ENCODE results near the gene SERPINA4.
"Not testable (repeated sequence)": the region's sequence is repeated elsewhere in the genome, so short reads cannot be mapped to it uniquely, and the experiment has no call there.

SERPINA4 gene

GRCh38 chr14:94571950-94572349, 10.7 kb downstream of the SERPINA4 start:
- no peaks in the 10 kb centered on the region for H3K36me3 ChIP-seq (ENCODE audit: control insufficient read depth, insufficient read depth, low read length)
- TF ChIP-seq CTCF (IDR thresholded peaks at IDR 0.05; ENCODE audit: insufficient read depth, low read length, poor library complexity, severe bottlenecking) = no peak
- no peak overlapping the region for H3K4me3 ChIP-seq (replicated peaks; ENCODE audit: low read depth, low read length)
- DNase-seq (ENCODE audit: extremely low read depth, insufficient read length) = no peak
- H3K27me3 ChIP-seq (replicated peaks; ENCODE audit: control insufficient read depth, insufficient read depth, low read length) = peaks cover 2% of the 10 kb centered on the region

GRCh38 chr14:94572637-94573303, 11.5 kb downstream of the SERPINA4 start:
- no peak for TF ChIP-seq CTCF (IDR thresholded peaks at IDR 0.05; ENCODE audit: insufficient read depth, low read length, poor library complexity, severe bottlenecking)
- no peaks in the 10 kb centered on the region for H3K36me3 ChIP-seq (ENCODE audit: control insufficient read depth, insufficient read depth, low read length)
- peaks cover 2% of the 10 kb centered on the region for H3K27me3 ChIP-seq (replicated peaks; ENCODE audit: control insufficient read depth, insufficient read depth, low read length)
- no peak for DNase-seq (ENCODE audit: extremely low read depth, insufficient read length)
- no peak overlapping the region for H3K4me3 ChIP-seq (replicated peaks; ENCODE audit: low read depth, low read length)

GRCh38 chr14:94573475-94574277, 12.4 kb downstream of the SERPINA4 start:
- DNase-seq (ENCODE audit: extremely low read depth, insufficient read length) = no peak
- no peak for TF ChIP-seq CTCF (IDR thresholded peaks at IDR 0.05; ENCODE audit: insufficient read depth, low read length, poor library complexity, severe bottlenecking)
- no peaks in the 10 kb centered on the region for H3K36me3 ChIP-seq (ENCODE audit: control insufficient read depth, insufficient read depth, low read length)
- H3K27me3 ChIP-seq (replicated peaks; ENCODE audit: control insufficient read depth, insufficient read depth, low read length) = peaks cover 4% of the 10 kb centered on the region
- no peak overlapping the region for H3K4me3 ChIP-seq (replicated peaks; ENCODE audit: low read depth, low read length)

GRCh38 chr14:94574336-94574735, 13.1 kb downstream of the SERPINA4 start:
- TF ChIP-seq CTCF (IDR thresholded peaks at IDR 0.05; ENCODE audit: insufficient read depth, low read length, poor library complexity, severe bottlenecking) = no peak
- no peak for DNase-seq (ENCODE audit: extremely low read depth, insufficient read length)
- H3K27me3 ChIP-seq (replicated peaks; ENCODE audit: control insufficient read depth, insufficient read depth, low read length) = peaks cover 4% of the 10 kb centered on the region
- H3K36me3 ChIP-seq (ENCODE audit: control insufficient read depth, insufficient read depth, low read length) = no peaks in the 10 kb centered on the region
- no peak overlapping the region for H3K4me3 ChIP-seq (replicated peaks; ENCODE audit: low read depth, low read length)

GRCh38 chr14:94575730-94576585, 14.7 kb downstream of the SERPINA4 start:
- TF ChIP-seq CTCF (IDR thresholded peaks at IDR 0.05; ENCODE audit: insufficient read depth, low read length, poor library complexity, severe bottlenecking) = no peak
- H3K36me3 ChIP-seq (ENCODE audit: control insufficient read depth, insufficient read depth, low read length) = no peaks in the 10 kb centered on the region
- peaks cover 5% of the 10 kb centered on the region for H3K27me3 ChIP-seq (replicated peaks; ENCODE audit: control insufficient read depth, insufficient read depth, low read length)
- no peak for DNase-seq (ENCODE audit: extremely low read depth, insufficient read length)
- H3K4me3 ChIP-seq (replicated peaks; ENCODE audit: low read depth, low read length) = no peak overlapping the region

- H3K27me3 ChIP-seq (replicated peaks; ENCODE audit: control insufficient read depth, insufficient read depth, low read length); DNase-seq (ENCODE audit: extremely low read depth, insufficient read length); H3K4me3 ChIP-seq (replicated peaks; ENCODE audit: low read depth, low read length); H3K36me3 ChIP-seq (ENCODE audit: control insufficient read depth, insufficient read depth, low read length): not testable (repeated sequence)
Measured at GRCh38 chr14:94577472-94577871, 16.2 kb downstream of the SERPINA4 start.

Data from GM06990 (cell line).